ENCODE data around the gene KCNK6.

Gene KCNK6

GRCh38 chr19:38298821-38299680 lies 20.6 kb upstream of the KCNK6 start:
- no peak for DNase-seq

GRCh38 chr19:38303517-38304351 lies 15.9 kb upstream of the KCNK6 start, which contains the start of gene C19orf33:
Gene C19orf33, plus strand, starts transcription at chr19:38304251. Its CDS starts 11 bp downstream, at chr19:38304262.
- no peak for DNase-seq

GRCh38 chr19:38304352-38304865 lies 15.2 kb upstream of the KCNK6 start:
- no peak for DNase-seq

DNA sequence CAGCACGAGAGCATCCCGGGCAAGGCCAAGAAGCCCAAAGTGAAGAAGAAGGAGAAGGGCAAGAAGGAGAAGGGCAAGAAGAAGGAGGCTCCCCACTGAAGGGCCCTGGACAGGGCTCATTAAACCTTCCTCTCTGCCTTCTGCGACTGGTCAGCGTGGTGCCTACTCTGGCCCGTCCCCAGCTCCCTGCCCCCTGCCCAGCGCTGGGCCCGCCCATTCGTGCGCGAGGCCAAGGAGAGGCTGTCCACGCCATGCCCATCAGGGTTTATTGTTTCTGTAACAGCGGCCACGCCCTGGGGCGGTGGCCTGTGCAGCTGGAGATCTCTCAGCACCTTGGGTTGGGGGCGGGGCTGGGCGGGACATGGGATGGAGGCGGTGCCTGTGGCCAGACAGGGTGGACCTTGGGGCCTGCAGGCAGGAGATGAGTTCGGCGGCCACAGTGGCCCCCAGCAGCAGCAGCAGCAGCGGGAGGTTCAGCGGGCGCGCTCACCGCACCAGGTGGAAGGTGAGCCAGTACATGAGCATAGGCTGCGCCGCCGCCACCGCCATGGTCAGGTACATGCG lies 14.7 kb upstream of the KCNK6 start:
- DNase-seq = no peak

DNA sequence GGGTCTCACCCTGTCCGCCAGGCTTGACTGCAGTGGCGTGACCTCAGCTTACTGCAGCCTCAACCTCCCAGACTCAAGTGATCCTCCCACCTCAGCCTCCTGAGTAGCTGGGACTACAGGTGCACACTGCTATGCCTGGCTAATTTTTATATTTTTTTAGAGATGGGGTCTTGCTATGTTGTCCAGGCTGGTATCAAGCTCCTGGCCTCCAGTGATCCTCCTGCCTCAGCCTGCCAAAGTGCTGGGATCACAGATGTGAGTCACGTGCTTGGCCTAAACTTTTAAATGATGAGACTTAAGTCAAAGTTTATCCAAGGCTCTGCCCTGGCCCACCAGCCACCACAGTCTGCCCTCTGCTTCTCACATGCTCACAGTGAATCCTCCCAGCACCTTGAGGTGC lies 13.4 kb upstream of the KCNK6 start:
- no peak for DNase-seq

DNA sequence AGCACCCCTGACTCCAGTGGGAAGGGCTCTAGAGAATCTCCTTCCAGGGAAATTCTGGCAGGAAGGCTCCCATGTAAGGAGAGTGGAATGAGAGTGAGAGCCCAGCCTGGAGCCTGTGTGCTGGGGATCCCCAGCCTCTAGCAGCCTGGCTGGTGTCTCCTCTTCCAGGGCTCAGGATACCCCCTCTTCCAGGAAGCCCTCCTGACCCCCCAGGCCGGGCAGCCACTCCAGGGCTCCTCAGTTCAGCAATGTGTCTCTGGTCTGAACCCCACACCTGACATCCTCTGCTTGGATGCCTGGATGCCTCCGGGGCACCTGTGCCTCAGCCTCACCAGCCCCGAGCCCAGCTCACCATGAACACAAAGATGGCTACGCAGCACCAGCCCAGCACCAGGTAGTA lies 12.6 kb upstream of the KCNK6 start:
- no peak for DNase-seq

- no peak for DNase-seq
Measured at GRCh38 chr19:38307597-38307996, 12.0 kb upstream of the KCNK6 start.

GRCh38 chr19:38308006-38308766 lies 11.5 kb upstream of the KCNK6 start:
- DNase-seq = no peak

GRCh38 chr19:38308926-38309614 lies 10.6 kb upstream of the KCNK6 start:
- no peak for DNase-seq

DNA sequence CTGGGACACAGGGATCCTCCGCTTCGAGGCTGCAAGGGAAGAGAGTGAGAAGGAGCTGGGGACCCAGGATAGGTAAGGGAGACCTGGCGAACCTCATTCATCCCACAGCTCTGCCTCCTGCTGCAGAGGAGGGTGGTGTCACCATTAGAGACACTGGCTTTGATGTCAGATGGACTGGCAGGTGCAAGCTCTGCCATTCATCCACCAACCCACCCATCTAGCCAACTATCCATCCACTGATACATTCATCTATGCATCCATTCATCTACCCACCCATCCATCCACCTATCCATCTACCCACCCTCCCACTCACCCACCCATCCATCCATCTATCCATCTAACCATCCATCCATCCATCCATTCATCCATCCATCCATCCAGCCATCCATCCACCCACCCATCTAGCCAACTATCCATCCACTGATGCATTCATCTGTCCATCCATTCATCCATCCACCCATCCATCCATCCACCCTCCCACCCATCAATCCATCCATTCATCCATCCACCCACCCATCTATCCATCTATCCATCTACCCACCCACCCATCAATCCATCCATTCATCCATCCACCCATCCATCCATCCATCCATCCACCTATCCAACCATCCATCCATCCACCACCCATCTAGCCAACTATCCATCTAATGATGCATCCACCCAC lies 9.9 kb upstream of the KCNK6 start:
- DNase-seq = no peak

DNA sequence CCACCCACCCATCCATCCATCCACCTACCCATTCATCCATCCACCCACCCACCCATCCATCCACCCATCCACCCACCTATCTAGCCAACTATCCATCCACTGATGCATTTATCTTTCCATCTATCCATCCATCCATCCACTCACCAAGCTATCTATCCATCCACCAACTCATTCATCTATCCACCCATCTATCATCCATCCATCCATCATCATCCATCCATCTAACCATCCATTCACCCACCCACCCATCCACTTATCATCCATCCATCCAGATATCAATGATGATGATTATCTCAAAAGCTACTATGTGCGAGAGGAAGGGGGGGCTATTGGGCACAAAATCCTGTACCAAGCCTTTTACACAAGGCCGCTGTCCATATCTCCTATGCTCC lies 9.4 kb upstream of the KCNK6 start:
- DNase-seq = no peak

- DNase-seq = no peak
Measured at GRCh38 chr19:38310986-38311385, 8.7 kb upstream of the KCNK6 start.

GRCh38 chr19:38315657-38316476 lies 3.8 kb upstream of the KCNK6 start, which contains the start of gene YIF1B:
Gene YIF1B, minus strand, starts transcription at chr19:38315947. Its CDS starts 30 bp downstream, at chr19:38315917.
- peak; percentile 98 for DNase-seq

- no peak for DNase-seq
Measured at GRCh38 chr19:38316477-38317067, 3.1 kb upstream of the KCNK6 start.

- peak; percentile 51 for DNase-seq
Measured at GRCh38 chr19:38317104-38317612, 2.5 kb upstream of the KCNK6 start.

GRCh38 chr19:38318660-38319059 lies 985 bp upstream of the KCNK6 start:
- no peak for DNase-seq

DNA sequence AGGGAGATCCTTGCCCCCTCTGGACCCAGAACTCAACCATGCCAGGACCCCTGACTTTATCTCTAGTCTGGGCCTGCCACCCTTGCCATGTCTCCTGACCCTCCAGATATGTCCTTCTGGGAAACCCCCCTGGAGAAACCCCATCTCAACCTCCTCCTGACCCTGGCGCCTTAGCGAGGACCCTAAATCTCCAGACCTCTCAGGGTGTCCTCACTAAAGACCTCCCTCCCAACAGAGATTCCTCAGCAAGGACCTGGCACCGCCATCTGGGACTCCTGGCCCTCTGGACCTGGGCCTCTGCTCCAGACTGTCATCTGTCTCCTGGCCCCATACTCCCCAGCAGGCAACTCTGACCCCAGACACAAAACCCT lies 1.3 kb downstream of the KCNK6 start:
- DNase-seq = no peak

GRCh38 chr19:38321646-38322196 lies 2.1 kb downstream of the KCNK6 start:
- no peak for DNase-seq

DNA sequence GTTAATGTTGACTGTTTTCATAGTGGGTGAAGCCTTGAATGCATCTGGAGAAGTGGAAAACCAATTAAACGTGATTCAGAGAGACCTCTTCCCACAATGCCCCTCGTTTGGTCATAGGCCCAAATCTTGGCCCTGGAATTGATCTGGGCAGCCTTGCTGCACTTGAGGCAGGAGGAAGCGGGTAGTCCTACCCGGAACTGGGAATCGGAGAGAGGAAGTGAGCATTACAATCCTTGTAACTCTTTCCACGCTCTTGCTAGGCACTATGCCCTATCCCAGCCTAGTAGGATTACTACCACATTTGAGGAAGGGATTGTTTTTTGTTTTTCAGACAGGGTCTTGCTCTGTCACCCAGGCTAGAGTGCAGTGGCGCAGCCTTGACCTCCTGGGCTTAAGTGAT lies 3.6 kb downstream of the KCNK6 start:
- no peak for DNase-seq

All from CD4-positive, alpha-beta T cell treated with Interleukin-17A for 1 hour (primary cell).